ENCODE results near the gene WNT1. TPM values are rescaled to one million over a fixed set of nuclear protein-coding genes. Genes with fewer than 3 reads are reported as not detected.

Gene WNT1
- total and polyA plus RNA-seq, 9 of the 15 experiments (the other 6 are each of a cell fraction or from before 2014, with no cell fraction given), result not detected

DNA sequence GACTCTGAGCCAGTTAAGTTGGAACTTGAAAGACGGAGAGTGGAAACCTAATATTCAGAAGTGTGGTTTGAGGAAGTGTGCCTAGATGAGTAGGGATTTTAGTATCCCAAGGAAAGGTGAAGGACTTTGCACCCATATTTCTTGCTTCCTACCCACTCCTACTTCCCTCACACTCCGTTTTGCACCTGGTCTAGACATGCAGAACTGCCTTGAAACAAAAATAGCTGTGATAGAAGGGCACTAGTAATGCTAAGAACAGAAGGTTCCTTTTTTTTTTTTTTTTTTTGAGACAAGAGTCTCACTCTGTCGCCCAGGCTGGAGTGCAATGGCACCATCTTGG lies 20.1 kb upstream of the WNT1 start:
- in situ Hi-C loops (cut with MboI), result no loop called here
- 27% methylated on average over 3 of the region's 3 CpGs for WGBS (ENCODE audit: insufficient coverage, low coverage, missing lambda C conversion rate)
- H3K27ac ChIP-seq (ENCODE audit: extremely low read depth, low read depth, low read length), result no peak overlapping the region

DNA sequence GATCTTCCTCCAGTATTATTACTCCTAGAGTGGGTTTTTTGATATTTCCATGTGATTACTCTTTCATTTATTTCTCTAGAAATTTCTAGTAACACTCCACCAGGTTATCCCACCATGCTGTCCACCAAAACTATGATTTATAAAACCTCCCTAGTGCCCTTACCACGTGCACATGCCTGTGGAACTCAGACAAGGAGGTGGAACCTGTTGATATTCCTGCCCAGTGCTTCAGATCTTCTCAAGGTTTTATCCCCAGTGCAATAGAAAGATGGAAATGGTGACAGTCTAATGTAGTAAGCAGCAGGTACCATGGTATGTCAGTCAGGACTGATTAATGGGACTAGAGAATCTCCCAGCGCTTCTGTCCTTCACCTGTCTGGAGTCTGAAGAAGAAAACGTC lies 17.3 kb upstream of the WNT1 start:
- H3K36me3 ChIP-seq (ENCODE audit: control insufficient read depth, insufficient read depth, low read length), result peaks cover 1% of the 10 kb centered on the region; the same call in 1 of the 3 replicates
- DNase-seq (ENCODE audit: extremely low read depth in 1 of 4, low spot score in 3 of 4) (no peak), ATAC-seq (no peak), FAIRE-seq (no peak)
- H3K27me3 ChIP-seq (ENCODE audit: control insufficient read depth in 2 of 2, insufficient read depth in 2 of 2, low read length in 2 of 2), result no peaks in the 10 kb centered on the region
- no peak overlapping the region for H3K4me3 ChIP-seq
- H3K4me1 ChIP-seq (replicated peaks in 1 of 2; ENCODE audit: control insufficient read depth in 2 of 2, insufficient read depth in 2 of 2, low read length in 2 of 2), result peaks cover 7 to 9% of the 10 kb centered on the region in 2 experiments; a peak in 4 of 5 replicates
- H3K9me1 ChIP-seq (ENCODE audit: control insufficient read depth, insufficient read depth, low read length), result peaks cover 1% of the 10 kb centered on the region
- BruUV-seq (replicated peaks), result no TSS peak
- H2AFZ ChIP-seq (ENCODE audit: low read depth, low read length), result no peak overlapping the region
- H3K79me2 ChIP-seq (ENCODE audit: control insufficient read depth, insufficient read depth, low read length), result peaks cover 14% of the 10 kb centered on the region
- in situ Hi-C loops (cut with MboI), result no loop called here
- CTCF ChIA-PET (ENCODE audit: low intra/inter-chr PET ratio), result no interaction called here
- H4K20me1 ChIP-seq (replicated peaks; ENCODE audit: control insufficient read depth, insufficient read depth, low read length), result no peaks in the 10 kb centered on the region; the same call in 1 of the 2 replicates
- H3K9ac ChIP-seq (ENCODE audit: insufficient read depth in 1 of 2, low read depth in 2 of 2, low read length in 2 of 2), result no peak overlapping the region
- intact Hi-C loops (cut with micrococcal nuclease), result no loop called here
- POLR2A ChIA-PET, result interaction anchor here (0.9 to 1.0 kb wide), 2 partner anchors 13 to 15 kb away, joined by 3 read pairs; no protein-coding TSS in a partner anchor
- 0% methylated on average over 3 of the region's 3 CpGs for WGBS (ENCODE audit: insufficient coverage, low coverage, missing lambda C conversion rate)
- H3K9me3 ChIP-seq (replicated peaks; ENCODE audit: control insufficient read depth, insufficient read depth, low read depth, low read length), result no peaks in the 10 kb centered on the region
- H3K4me2 ChIP-seq (ENCODE audit: insufficient read depth, low read length), result no peak overlapping the region
- no peak overlapping the region for H3K27ac ChIP-seq (ENCODE audit: extremely low read depth, low read depth, low read length)
- TF ChIP-seq EWSR1 (IDR thresholded peaks at IDR 0.05; ENCODE audit: borderline replicate concordance, low read depth, partially characterized antibody) (no peak), MTA2 (IDR thresholded peaks at IDR 0.05; ENCODE audit: low read depth) (no peak), SP1 (CRISPR knock-in tag; IDR thresholded peaks at IDR 0.05) (no peak), MCM5 (IDR thresholded peaks at IDR 0.05; ENCODE audit: low read depth) (no peak), ZNF274 (IDR thresholded peaks at IDR 0.05; ENCODE audit: borderline replicate concordance, low read depth, low read length) (no peak), ZBED1 (IDR thresholded peaks at IDR 0.05) (no peak), HMGN3 (IDR thresholded peaks at IDR 0.05; ENCODE audit: borderline replicate concordance, extremely low read depth, insufficient read length, low read depth, low read length) (no peak), SRSF3 (IDR thresholded peaks at IDR 0.05; ENCODE audit: insufficient read depth, low read length) (no peak), THRAP3 (IDR thresholded peaks at IDR 0.05; ENCODE audit: borderline replicate concordance) (no peak), ATF7 (IDR thresholded peaks at IDR 0.05) (no peak), SETDB1 (IDR thresholded peaks at IDR 0.05; ENCODE audit: low read length) (no peak), ZNF436 (CRISPR knock-in tag; IDR thresholded peaks at IDR 0.05) (no peak)
- TF ChIP-seq, protein P1, sequence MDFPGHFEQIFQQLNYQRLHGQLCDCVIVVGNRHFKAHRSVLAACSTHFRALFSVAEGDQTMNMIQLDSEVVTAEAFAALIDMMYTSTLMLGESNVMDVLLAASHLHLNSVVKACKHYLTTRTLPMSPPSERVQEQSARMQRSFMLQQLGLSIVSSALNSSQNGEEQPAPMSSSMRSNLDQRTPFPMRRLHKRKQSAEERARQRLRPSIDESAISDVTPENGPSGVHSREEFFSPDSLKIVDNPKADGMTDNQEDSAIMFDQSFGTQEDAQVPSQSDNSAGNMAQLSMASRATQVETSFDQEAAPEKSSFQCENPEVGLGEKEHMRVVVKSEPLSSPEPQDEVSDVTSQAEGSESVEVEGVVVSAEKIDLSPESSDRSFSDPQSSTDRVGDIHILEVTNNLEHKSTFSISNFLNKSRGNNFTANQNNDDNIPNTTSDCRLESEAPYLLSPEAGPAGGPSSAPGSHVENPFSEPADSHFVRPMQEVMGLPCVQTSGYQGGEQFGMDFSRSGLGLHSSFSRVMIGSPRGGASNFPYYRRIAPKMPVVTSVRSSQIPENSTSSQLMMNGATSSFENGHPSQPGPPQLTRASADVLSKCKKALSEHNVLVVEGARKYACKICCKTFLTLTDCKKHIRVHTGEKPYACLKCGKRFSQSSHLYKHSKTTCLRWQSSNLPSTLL (IDR thresholded peaks at IDR 0.05), result no peak

More for the DNA sequence above, 20.1 kb upstream of the WNT1 start:
- Histone ChIP-seq H4K20me1 (replicated peaks; ENCODE audit: control insufficient read depth, insufficient read depth, low read length) (no peaks in the 10 kb centered on the region; the same call in 1 of the 2 replicates), H3K9me1 (ENCODE audit: control insufficient read depth, insufficient read depth, low read length) (peaks cover 4% of the 10 kb centered on the region), H3K9ac (ENCODE audit: insufficient read depth in 1 of 2, low read depth in 2 of 2, low read length in 2 of 2) (no peak overlapping the region), H3K4me1 (replicated peaks in 1 of 2; ENCODE audit: control insufficient read depth in 2 of 2, insufficient read depth in 2 of 2, low read length in 2 of 2) (peaks cover 9 to 14% of the 10 kb centered on the region in 2 experiments; a peak in 4 of 5 replicates), H2AFZ (ENCODE audit: low read depth, low read length) (peak overlapping the region; percentile 81), H3K4me2 (ENCODE audit: insufficient read depth, low read length) (peak overlapping the region; percentile 89), H3K4me3 (peak overlapping the region; percentile 89), H3K9me3 (replicated peaks; ENCODE audit: control insufficient read depth, insufficient read depth, low read depth, low read length) (no peaks in the 10 kb centered on the region), H3K79me2 (ENCODE audit: control insufficient read depth, insufficient read depth, low read length) (peaks cover 42% of the 10 kb centered on the region), H3K36me3 (ENCODE audit: control insufficient read depth, insufficient read depth, low read length) (peaks cover 28% of the 10 kb centered on the region), H3K27me3 (ENCODE audit: control insufficient read depth in 2 of 2, insufficient read depth in 2 of 2, low read length in 2 of 2) (no peaks in the 10 kb centered on the region)
- CTCF ChIA-PET (ENCODE audit: low intra/inter-chr PET ratio), result no interaction called here
- POLR2A ChIA-PET, result interaction anchor here (0.6 to 1.1 kb wide), 5 partner anchors 8 to 264 kb away, joined by 3 to 7 read pairs (median 5); no protein-coding TSS in a partner anchor
- DNase-seq (ENCODE audit: extremely low read depth in 1 of 4, low spot score in 3 of 4) (no peak), FAIRE-seq (no peak), ATAC-seq (no peak)
- BruUV-seq (replicated peaks), result no TSS peak
- intact Hi-C loops (cut with micrococcal nuclease), result no loop called here
- no peak for TF ChIP-seq CBX8 (IDR thresholded peaks at IDR 0.05; ENCODE audit: borderline replicate concordance, extremely low read depth, low read depth, low read length, poor library complexity, severe bottlenecking)
- TF ChIP-seq SPI1 (IDR thresholded peaks at IDR 0.05; ENCODE audit: borderline replicate concordance, low read depth, low read length), result peak; percentile 44; the same call in 1 of the 2 replicates

All from K562 (cell line).